HG03558 (cell line): ENCODE data around the gene STRN4.

ENCODE experiments used
- ATAC-seq: cut with Tn5 transposase; IDR thresholded peaks from one replicate; pipeline ENCODE4 v1.9.1; 2021; ENCODE audit warnings: moderate number of reproducible peaks; ENCODE audit not compliant: unreplicated experiment; ENCODE audit errors: extremely low read depth

STRN4 gene

DNA sequence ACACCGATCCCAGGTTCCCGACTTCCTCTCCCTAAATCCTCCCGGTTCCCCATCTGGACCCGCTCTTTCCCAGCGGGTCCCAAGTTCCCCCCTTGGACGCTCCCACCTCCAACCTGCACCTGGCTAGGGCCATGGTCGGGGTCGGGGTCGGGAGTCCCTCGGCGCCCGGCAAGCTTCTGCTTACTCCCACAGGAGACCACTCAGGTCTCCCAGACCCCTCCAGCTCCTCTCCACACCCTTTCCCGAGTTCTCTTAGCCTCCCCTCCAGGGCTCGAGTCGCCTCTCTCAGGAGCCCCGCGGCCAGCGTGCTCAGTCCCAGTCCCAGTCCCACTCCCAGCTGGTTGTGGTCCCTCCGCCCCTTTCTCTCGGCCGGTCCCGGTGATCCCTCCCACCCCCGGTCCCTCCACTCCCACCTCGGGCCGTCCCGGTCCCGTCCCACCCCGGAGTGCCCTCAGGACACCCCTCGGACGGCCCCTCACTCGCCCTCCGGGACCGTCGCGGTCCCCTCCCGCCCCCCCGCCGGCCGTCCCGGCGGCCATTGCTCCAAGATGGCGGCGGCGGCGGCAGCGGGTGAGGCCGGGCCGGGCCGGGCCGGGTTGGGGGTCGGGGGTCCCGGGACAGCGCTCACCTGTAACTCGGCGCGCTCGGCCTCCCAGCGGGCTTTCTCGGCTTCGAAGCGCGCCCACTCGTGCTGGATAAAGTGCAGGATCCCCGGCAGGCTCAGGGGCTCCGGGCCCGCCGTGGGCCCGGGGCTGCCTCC is 549 bp downstream of the STRN4 start, which contains the start of gene FKRP:
FKRP (plus strand) TSS at position 537 of the 760 bp plus-strand sequence. CDS start 9,394 bp downstream, outside the sequence.
- no peak for ATAC-seq

DNA sequence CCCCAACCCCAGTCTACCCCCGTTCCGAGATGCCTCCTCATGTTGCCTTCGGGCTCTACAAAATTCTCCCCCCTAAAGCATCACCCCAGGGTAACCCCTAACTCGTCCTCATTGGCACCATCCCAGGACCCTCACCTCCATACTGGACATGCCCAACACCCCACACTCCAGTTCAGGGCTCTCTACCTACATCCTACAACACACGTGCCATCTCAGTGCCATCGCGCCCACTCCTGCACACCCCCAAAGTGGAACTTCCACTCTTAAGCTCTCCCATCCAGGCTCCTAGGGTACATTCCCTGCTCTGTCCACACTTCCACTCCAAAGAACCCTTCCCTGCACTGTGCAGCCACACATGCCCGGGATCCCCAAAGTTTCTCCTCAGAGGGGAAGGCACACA is 1.2 kb downstream of the STRN4 start:
- ATAC-seq: no peak

- ATAC-seq: no peak
These were observed 2.1 kb downstream of the STRN4 start for GRCh38 chr19:46744005-46744691.

DNA sequence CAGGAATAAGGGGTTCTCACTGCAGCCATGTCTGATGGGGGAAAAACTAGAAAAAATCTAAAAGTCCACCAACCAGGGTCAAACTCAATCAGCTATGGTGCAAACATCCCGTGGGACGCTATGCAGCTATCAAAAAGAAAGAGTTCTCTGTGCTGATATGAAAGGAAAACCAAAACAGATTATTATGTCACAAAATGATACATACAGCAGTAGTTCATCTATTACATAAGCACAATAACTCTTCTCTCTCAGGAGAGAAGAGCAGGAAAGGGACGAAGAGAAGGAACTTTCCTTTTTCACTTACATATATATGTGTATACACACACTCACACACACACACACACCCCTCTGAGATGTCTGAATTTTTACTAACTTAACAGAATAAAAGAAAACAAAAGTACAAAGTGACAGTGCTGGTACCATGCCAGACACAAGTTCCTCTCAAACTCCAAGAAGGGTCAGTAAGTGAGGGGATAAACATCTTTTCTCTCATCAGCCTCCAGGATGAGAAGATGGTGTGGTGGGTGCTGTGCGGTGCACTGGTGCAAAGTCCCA is 3.2 kb downstream of the STRN4 start:
- ATAC-seq: no peak

DNA sequence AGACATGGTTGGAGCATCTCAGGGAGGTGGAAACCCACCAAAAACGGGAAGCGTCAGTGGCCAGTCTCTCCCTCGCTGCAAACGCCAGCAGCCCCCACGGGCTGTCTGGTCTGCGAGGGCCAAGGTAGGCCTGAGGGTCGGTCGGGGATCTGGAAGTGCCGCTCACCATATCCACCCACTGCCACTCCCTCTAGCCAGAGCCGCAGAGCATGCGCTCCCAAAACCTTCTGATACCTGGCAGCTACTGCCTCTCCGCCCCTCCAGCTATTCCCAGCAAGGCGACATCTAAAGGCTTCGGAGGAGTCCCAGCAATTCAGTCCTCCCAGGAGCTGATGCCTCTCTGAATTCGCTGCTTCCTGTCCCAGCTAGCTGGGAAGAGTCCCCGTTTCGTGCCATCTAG is 4.8 kb downstream of the STRN4 start:
- no peak for ATAC-seq

- ATAC-seq: no peak
These were observed 6.9 kb downstream of the STRN4 start for GRCh38 chr19:46739290-46739771.

- no peak for ATAC-seq
These were observed 8.5 kb downstream of the STRN4 start for GRCh38 chr19:46737761-46738171.

DNA sequence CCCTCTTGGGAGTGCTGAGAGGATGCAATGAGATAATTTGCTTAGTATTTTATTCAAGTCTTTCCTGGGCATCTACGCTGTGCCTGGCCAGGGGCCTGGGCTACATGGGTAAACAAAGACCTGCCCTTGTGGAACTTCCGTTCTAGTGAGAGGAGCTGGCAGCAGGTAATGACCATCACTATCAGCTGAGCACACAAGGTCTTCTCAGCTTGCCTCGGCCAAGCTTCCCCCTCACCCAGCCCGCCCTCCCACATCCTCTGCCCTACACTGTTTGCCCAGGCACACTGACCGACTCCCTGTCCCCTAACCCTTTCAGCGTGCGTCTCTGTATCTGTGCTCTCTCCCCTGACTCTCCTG is 9.0 kb downstream of the STRN4 start:
- no peak for ATAC-seq

GRCh38 chr19:46736531-46737297 is 9.5 kb downstream of the STRN4 start:
- ATAC-seq: no peak

DNA sequence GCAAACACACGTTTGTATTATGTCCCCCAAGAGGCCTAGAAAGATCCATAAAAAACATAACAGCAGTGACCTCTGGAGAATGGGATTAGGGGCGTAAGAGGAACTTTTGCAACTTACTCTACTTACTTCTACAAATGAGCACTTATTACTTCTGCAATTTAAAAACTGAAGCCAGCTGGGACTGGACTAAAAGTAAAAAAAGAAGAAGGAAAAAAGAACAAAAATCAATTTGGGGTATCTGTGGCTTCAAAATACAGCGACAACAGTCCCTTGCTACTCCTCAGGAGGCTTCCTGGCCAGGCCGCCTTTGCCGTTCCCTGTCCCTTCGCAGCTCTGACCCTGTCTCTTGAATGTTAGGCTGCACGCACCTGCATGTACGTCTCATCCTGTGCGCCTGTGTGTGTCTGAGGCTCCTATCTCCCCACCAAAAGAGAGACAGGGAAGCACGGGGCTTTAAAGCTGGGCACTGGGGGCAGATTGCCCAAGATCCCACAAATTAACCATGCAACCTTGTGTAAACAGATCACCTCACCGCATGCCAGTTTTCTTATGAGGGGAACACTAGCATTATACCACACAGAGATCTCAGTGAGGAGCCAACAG is 12.5 kb downstream of the STRN4 start:
- ATAC-seq: no peak

DNA sequence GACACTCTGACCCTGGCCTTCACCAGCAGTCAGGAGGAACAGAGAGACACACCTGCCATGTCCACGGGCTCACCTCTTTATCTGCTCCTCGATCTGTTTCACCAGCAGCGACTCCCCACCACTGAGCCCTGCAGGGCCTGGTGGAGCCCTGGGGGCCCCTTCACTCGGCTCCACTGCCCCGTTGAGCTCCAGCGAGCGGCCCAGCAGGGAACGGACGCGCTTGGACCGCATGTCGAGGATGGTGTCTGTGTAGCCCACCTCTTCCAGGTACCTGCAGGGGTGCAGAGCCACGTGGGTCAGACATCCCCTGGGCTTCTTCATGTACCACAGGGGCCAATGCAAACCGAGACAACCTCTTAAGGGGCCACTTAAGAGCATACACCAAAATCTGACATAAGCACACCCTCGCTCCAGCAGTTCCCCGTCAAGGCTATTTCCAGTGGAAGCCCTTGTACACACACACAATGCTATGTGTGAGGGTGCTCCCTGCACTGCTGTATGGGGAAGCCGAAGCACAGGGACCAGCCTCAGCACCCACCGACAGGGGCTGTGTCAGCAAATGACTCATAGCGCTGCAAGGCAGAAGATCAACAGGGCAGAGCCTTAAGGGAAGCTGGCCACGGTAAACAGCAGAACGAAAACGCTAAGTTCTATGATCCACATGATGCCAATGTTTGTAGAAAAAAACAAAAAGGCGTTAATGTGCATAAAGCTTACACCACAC is 13.1 kb downstream of the STRN4 start:
- ATAC-seq: no peak

GRCh38 chr19:46732172-46732938 is 13.9 kb downstream of the STRN4 start:
- no peak for ATAC-seq

DNA sequence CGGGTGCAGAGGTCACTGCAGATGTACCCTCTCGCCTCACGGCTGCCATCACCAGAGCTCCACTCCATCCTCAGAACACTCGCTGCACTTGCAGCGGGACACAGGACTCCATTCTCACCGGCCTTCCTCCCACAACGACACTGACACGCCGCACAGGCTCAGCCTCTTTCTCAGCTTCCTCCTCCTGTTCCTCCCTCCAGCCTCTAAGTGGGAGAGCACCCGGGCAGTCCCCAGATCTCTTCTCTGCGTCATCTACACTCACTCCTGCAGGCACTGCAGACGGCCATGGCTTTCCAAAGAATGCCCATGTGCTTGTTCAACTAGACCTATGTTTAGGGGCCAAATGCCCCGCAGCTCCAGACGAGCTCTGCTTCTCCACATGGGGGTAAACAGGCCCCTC is 14.7 kb downstream of the STRN4 start:
- no peak for ATAC-seq

GRCh38 chr19:46731007-46731501 is 15.2 kb downstream of the STRN4 start:
- no peak for ATAC-seq

DNA sequence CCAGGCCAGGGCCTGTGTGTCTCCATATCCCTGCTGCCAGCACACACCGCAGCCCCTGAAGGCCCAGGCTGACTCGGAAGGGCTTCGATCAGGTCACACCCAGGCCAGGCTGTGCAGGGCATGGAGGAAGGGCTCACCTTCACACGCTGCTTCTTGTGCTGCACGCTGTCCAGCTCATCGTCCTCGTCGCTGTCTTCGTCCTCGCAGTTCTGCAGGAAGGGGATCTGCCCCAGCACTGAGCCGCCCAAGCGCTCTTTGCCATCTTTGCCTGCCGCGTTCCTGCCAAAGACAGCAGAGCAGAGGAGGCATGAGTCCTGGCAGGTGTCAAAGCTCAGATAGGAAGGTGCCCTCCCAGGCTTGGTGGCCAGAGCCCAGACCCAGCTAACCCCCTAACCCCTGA is 15.7 kb downstream of the STRN4 start:
- no peak for ATAC-seq

- no peak for ATAC-seq
These were observed 16.1 kb downstream of the STRN4 start for GRCh38 chr19:46730187-46730586.

DNA sequence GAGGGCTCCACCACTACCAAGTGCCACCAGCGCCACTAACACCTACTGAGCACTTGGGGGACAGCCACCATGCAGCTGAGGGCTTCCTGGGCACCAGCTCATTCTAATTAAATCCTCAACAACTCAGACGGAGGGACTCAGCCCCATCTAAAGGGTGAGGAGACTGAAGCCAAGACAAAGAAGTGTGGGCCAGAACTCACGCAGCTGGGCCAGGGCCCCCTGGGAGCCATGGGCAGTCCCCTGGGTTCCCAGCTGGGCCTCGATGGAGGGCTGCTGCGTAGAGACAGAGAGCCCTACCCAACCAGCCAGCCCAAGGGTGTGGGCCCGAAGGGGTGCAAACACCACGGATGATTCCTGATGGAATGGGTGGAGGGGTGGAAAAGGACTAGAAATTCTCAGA is 16.6 kb downstream of the STRN4 start:
- ATAC-seq: no peak

DNA sequence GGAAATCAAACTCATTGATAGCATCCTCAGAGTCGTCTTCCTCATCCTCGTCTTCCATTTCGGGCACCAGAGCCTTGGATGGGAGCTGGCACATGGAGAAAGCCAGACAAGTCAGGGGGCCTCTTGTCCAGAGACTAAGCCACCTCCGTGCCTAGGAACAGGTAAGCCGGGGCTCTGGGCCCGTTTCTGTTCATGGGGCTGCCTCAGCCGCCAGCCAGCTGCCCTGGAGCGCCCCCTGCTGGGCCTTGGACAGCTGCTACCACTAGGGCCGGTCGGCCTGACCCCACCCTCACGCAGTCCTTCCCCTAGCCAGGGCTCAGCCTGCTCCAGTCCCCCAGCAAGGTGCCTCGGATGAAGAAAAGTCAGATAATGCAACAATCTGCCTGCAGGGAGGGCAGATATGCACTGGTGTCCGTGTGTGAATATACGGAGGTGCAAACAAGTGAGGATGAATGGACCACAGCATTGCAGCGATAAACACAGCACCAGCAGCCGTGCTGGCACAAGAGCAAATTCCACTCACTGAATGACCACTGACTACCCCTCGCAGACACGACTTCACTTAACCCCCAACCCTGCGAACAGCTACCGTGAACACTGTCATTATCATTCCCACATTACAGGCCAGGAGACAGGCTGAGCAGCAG is 17.4 kb downstream of the STRN4 start:
- ATAC-seq: no peak
